Peyer's patch (tissue), 4 donors: Measurements from ENCODE around the gene CMYA5.

Experiments used
- CTCF ChIP-seq, 6 experiments: fragments of 450-650 bp in 4 of 6; fragments of 200-600 bp in 2 of 6; sonication (generic) in 1 of 6; IDR thresholded peaks; one replicate each; pipeline ENCODE4 v1.5.1; 2017 to 2019; ENCODE audit warnings: antibody characterized with exemption in 6 of 6, mild to moderate bottlenecking in 3 of 6, moderate library complexity in 1 of 6
- POLR2A ChIP-seq, 2 donors: fragments of 450-650 bp; IDR thresholded peaks; one replicate each; pipeline ENCODE4 v1.5.1; 2017; ENCODE audit warnings: antibody characterized with exemption in 2 of 2, mild to moderate bottlenecking in 2 of 2, moderate library complexity in 2 of 2

GRCh38 chr5:79849061-79849460 is 159.4 kb downstream of the CMYA5 start:
- TF ChIP-seq CTCF (IDR thresholded peaks at IDR 0.05) (no peak), POLR2A (IDR thresholded peaks at IDR 0.05) (no peak)
